Epithelial cell of prostate (primary cell): ENCODE results near the gene NLGN1.
A peak's percentile ranks its signal among the peaks of the same experiment; 100 is the strongest.
"Not testable (repeated sequence)": the region's sequence is repeated elsewhere in the genome, so short reads cannot be mapped to it uniquely, and the experiment has no call there.

Experiments
- DNase-seq: peaks from one replicate; pipeline ENCODE4 v3.0.0-alpha.2; 2011; ENCODE audit warnings: low read depth, low spot score
- H3K27ac ChIP-seq: fragments of 450-650 bp; 2 replicates; pipeline ENCODE4 v1.5.1; 2017; ENCODE audit warnings: mild to moderate bottlenecking

The NLGN1 gene

DNA sequence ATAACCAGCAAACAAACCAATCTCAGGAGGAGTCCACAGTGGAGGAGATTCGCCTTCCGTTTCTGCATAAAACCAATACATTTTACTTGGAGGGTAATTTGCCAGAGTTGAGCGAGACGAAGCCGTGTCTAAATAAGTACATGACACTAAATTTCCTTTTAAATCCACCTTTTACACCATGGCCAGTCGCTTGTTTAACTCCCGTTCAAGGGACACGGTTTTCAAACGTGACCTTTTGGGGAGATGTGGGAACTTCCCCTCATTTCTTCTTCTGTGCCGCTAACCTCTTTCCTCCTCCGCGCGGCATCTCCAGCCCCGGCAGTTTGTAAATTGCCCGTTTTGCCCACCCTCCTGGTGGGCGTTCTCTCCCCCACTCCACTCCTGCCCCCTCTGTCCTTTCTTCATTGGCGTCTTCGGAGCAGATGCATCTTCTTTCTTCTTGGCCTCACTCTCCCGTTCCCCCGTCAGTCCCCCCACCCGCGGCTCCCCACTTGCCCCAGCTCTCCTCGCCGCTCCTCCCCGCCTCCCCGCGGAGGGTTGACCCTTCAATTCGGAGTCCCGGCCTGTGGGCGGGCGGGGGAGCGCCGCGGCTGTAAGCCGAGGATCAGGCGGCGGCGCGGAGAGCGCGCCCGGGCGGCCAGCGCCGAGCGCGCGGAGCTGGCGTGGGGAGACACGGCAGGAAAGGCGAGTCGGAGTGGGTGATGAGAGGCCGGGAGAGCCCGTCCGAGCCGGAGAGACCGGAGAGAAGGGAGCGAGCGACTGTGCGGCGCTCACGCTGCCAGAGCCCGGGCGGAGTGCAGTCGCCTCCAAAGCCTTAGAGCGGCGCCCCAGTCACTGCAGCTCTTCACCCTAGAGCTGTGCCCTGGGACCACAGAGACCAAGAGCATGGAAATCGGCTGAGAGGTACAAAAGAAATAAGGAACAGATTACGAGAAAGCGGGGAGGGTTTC is at the start of gene NLGN1:
Gene NLGN1, plus strand, starts transcription at position 584 of the 950 bp plus-strand sequence.
- DNase-seq: no peak
- no peak within 1 kb of the TSS for H3K27ac ChIP-seq

DNA sequence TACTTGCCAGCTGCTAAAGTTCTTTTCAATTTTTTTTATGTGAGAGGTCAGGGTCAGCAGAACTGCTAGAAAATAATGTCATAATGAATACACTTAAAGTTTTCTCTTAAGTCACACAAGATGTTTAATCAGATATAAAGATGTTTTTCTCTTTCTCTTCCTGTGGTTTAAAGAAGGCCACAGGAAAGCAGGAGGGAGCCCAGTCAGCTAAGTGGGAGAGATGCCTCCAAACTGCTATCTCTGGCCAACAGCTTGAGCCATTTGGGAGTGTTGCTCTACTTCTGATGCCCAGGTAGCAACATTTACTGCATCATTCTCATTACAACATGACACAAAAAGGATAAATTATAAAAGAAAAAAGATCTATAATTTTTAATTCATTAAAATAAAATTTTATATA is 45.7 kb upstream of the NLGN1 start:
- DNase-seq: no peak

DNA sequence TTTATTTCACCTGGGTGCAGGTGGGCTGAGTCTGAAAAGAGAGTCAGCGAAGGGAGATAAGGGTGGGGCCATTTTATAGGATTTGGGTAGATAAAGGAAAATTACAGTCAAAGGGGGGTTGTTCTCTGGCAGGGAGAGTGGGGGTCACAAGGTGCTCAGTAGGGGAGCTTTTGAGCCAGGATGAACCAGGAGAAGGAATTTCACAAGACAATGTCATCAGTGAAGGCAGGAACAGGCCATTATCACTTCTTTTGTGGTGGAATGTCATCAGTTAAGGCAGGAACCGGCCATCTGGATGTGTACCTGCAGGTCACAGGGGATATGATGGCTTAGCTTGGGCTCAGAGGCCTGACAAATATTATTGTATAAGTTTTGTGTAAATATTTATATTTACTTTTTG is 44.4 kb upstream of the NLGN1 start:
- H3K27ac ChIP-seq, DNase-seq: not testable (repeated sequence)

More for the DNA sequence above, 45.7 kb upstream of the NLGN1 start:
- H3K27ac ChIP-seq: no peak overlapping the region

DNA sequence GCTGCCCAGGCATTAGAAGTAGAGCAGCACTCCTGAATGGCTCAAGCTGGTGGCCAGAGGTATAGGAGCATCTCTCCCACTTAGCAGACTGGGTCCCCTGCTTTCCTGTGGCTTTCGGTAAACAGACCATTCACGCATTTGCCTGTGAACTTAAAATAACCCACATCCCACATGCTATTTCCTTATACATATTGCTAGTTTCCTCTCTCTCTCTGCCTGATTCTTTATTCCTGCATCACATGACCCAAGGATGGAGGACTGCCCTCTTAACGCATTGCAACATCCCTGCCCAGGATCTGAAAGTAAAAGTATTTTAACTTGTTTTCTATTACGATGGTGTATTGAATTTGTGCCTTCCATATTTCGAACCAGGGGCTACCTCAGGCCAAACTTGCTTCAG is 43.4 kb upstream of the NLGN1 start:
- no peak overlapping the region for H3K27ac ChIP-seq
- DNase-seq: no peak

DNA sequence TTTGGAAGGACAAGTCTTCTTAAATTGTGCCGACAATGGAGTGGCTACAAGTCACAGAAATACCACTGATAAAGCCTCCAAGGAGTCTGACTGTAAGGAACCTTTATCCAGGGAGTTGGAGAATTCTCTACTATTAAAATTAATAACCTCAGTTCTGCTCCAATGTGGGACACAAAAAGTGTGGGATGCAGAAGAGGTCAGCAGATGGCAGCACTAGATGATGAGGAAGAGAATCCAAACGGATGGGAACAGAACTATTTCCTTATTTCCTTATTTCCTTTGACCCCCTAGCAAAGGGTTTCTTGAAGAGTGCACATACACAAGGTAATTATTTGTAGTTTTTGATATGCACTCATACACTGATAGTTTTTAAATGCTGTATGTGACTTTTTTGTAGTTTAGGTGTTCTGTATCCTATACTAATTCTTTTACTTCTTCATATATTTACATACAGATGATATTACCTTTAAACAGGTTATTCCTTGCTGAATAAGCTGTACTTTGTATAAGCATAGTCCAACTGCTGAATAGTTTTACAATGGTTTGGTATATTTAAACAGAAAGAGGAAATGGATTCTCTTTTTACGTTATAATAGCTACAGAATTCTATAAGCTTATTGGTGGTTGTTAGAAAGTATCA is 25.6 kb upstream of the NLGN1 start:
- no peak overlapping the region for H3K27ac ChIP-seq
- no peak for DNase-seq

DNA sequence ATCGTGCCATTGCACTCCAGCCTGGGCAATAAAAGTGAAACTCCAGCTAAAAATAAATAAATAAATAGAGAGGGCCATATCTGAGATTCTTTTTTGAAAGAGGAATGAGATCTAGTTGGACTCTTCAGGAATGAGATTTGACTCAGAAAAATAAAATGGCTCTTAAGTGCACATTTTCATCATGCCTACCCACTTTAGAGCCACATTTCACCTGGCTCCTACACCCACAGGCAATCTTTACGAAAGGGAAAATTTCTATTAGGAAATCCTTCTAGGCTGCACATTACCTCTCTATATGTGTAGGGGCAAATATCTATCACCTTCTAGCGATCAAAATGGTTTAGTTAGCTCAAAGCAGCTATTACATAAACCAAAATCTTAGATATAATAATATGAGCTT is 16.9 kb upstream of the NLGN1 start:
- DNase-seq: no peak
- H3K27ac ChIP-seq: no peak overlapping the region

DNA sequence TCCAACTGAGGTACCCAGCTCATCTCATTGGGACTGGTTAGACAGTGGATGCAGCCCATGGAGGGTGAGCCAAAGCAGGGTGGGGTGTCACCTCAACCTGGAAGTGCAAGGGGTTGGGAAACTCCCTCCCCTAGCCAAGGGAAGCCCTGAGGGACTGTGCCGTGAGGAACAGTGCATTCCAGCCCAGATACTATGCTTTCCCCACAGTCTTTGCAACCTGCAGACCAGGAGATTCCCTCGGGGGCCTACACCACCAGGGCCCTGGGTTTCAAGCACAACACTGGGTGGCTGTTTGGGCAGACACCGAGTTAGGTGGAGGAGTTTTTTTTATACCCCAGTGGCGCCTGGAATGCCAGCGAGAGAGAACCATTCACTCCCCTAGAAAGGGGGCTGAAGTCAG is 15.6 kb upstream of the NLGN1 start:
- not testable (repeated sequence) for H3K27ac ChIP-seq

DNA sequence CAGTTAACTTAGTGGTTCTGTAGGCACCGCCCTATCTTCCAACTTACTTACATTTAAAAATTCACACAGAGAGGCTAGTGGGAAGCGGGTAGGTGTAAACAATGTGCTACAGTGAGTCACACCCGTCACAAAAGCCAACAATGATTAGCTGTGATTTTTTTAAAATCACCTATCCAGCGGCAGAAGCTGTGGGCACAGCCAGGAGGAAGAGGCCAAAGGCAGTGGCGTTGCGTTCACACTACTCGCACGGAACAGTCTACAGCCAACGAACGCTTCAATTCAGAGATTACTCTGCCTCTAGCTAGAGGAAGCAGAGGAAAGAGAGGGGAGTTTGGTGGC is 2.5 kb upstream of the NLGN1 start:
- peak; percentile 22 for DNase-seq
- peak overlapping the region; percentile 62 for H3K27ac ChIP-seq

More for the DNA sequence above, 15.6 kb upstream of the NLGN1 start:
- not testable (repeated sequence) for DNase-seq

DNA sequence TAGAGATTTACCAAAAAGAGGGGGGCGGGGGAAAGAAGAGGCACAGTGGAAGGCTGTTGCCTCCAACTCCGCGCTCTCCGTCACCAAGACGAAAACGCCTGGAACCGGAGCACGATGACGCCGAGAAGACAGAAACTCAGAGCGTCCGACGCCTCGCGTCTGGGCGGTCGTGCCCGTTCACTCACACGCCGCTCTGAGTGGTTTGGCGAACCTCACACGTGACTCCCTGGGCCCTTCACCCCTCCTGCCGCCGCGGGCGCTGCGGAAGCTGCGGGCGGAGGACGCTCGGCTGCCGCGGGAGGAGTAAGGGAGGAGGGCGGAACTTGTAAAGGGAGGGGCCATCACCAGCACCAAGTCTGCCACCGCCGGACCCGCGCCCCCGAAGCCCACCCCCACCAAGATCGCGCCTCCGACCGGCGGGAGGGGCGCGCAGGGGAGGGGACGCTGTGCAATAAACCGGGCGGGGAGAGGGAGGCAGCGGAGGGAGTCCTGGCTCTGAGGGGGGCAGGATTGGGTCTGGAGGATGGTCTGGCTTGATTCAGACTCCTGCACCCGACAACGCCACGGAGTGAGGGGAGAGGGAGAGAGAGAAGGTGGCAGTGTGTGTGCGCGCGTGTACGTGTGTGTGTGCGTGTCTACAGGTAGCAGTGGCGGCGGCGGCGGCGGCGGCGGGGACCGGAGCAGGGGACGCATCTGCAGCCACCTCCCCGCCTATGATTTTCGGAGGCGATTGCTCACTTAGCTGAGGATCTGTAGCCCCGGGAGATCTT is 1.9 kb upstream of the NLGN1 start:
- peak; percentile 6 for DNase-seq
- peak overlapping the region; percentile 62 for H3K27ac ChIP-seq

DNA sequence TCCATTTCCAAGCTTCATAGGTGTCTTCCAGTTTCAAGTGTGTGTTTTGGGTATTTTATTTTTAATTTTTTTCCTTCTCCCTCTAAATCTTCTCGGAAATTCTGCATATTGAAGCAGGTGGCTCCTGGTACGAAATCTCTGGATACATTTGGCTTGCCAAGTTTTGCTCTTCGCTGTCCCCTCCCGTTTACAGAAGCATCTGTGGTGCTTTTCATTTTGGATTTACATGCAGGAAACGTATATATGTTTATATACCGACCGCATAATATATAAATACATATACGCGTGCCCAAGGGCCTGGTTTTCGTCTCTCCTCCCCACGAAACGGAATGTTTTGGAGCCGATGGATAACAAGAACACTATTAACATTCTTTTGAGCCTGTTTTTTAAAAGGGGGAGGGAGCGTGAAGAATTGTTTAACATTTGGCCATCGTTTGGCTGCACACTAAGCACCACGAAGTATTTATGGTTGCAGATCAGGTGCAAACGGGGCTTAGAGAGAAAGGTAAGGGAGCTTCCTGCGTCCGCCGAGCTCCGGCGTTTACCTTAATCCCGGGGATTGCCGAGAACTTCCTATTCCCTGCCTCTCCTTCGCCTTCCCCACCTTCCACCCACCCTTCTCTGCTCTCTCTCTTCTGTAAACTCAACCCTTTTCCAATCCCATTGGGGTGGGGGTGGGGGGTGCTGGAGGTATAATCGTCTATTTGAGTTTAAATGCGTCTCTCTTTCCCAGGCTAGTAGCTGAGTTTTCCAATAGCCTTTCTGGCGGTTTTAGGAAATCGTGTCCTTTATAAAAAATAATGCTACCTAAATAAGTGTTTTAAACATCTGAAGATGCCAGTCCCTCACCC is 1.1 kb upstream of the NLGN1 start:
- no peak for DNase-seq
- no peak overlapping the region for H3K27ac ChIP-seq

DNA sequence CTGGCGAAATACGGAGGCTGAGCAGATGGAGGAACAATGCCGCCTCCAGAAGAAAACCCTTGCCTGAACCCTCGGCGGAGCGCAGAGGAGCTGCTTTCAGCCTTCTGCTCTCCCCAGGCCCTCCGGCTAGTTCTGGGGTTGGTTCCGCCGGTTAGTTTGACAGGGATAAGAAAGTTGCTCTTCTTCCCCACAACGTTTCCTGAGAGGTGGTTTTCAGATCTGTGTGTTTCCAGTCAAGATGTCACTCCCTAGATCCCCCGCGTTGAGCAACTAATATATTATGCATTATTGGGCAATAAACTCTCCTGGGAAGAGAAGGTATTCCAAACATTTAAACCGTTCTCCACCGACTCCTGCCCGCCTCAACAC is 551 bp downstream of the NLGN1 start:
- DNase-seq: no peak
- H3K27ac ChIP-seq: no peak overlapping the region

DNA sequence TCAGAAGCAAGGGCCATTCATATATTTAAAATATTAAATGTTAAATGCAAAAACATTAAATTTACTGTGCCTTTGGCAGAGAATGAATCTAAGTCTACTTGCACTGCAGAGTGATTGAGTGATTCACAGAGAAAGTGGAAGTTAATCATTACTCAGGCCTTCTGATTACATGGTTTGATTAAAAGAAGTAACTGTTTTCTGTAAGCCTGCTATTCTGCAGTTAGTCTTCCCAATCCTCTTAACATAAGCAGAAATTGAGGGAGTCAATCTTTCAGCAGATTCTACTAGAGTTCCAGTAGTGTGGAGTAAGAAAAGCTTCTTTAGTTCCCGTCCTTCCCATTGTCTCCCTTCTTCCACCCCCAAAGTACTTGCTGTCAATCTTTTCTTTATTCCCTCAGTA is 1.5 kb downstream of the NLGN1 start:
- H3K27ac ChIP-seq: no peak overlapping the region
- DNase-seq: no peak

DNA sequence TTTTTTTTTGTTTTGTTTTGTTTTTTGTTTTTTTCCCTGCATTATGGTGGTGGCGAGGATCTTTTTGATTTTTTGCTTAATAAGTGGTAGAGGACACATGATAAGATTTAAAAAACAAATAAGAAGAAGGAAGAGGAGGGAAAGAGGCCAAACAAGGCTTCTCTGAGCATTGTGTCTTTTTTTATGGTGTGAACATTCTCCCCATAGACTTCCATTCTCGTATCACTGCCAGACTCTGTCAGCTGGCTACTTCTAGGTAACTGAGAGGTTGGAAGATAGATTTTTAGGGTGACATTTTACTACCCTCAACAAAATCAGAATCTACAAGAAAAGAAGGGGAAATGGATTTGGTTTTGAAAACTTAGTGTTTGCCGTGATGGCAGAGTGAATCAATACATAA is 3.8 kb downstream of the NLGN1 start:
- DNase-seq: no peak
- no peak overlapping the region for H3K27ac ChIP-seq

DNA sequence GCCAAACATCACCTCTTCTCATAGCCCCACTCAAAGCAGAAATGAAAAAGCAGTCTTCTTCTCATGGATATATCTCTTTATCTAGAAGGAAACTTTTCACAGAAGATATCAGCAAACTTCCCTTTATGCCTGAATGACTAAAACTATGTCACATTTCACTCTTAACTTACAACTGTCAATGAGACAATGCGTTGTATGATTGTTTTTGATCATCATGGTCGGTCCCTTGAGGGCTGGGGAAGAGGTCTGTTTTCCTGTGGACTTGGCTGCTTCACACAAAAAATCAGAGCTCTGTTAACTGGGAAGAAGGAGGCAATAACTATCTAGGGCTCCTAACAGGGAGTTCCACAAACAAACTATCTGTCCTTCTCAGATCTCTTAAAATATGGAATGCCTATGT is 5.1 kb downstream of the NLGN1 start:
- no peak for DNase-seq
- H3K27ac ChIP-seq: no peak overlapping the region

DNA sequence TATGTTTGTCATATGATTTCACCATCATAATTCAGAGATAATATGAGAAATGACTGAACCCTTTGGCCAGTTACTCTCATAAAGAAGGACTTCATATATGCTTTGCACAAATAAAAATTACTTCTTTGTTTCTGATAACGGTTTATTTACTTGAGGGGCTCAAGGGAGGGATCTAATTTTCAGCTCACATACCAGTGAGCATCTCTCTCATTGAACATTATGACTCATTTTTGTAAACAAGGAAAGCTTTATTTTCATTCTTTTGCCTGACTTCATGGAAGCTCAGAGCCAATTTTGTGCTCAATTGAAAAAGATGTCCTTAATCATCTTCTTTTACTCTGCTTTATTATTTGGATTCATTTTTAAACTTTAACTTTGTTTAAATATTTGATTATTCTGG is 5.8 kb downstream of the NLGN1 start:
- H3K27ac ChIP-seq: no peak overlapping the region
- no peak for DNase-seq

DNA sequence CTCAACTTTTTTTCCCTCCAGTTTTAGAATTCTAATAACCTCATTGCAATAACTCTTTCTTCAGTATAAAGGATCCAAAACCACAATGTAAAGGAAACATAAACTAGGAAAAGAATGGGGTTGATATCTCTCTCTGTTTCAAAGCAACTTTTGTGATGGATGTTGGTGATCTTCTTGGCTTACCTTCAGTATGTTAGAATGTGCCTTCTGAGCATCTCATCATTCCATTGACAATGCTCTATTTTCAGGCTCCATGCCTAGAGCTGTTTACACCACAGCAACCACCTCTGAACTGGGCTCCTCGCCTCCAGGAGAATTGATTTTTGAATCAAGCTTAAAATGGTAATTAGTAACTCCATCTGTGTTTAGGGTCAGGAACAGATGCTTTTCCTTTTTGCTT is 6.6 kb downstream of the NLGN1 start:
- H3K27ac ChIP-seq: no peak overlapping the region

DNA sequence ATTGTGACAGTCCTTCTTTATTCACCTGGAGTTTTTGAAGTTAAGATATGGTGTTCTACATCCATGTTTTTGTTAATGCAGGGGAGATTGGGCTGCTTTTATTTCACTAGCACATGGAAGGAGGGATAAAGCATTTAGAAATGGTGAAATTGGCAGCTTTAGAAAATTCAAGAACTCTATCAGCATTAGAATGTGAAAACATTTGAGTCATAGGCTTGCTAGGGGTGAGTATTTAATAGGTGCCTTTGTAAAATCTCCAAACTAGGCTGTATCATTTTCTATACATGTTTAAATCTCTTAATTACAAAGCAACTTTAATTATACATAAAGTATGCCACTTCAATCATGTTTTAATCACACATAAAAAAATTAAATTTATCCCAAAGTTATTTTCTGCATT is 12.9 kb downstream of the NLGN1 start:
- no peak overlapping the region for H3K27ac ChIP-seq
- no peak for DNase-seq

More for the DNA sequence above, 6.6 kb downstream of the NLGN1 start:
- no peak for DNase-seq

DNA sequence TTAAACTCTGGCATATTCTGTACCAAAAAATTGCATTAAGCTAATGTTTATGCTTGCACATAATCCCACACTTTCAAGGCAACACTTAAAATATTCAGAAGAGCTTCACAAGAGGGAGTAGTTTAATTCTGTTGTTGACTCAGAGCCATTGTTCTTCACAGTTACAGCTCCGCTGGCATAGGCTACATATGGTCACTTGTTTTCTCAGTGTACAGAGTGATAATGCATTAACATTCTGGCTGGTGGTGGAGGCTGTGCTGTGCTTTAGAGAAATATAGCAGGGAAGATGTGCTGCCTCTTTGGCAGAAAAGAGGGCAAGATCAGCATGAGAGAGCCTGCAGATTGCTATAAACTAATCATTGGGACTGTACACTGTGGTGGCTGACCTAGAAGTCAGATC is 13.3 kb downstream of the NLGN1 start:
- no peak overlapping the region for H3K27ac ChIP-seq
- no peak for DNase-seq

DNA sequence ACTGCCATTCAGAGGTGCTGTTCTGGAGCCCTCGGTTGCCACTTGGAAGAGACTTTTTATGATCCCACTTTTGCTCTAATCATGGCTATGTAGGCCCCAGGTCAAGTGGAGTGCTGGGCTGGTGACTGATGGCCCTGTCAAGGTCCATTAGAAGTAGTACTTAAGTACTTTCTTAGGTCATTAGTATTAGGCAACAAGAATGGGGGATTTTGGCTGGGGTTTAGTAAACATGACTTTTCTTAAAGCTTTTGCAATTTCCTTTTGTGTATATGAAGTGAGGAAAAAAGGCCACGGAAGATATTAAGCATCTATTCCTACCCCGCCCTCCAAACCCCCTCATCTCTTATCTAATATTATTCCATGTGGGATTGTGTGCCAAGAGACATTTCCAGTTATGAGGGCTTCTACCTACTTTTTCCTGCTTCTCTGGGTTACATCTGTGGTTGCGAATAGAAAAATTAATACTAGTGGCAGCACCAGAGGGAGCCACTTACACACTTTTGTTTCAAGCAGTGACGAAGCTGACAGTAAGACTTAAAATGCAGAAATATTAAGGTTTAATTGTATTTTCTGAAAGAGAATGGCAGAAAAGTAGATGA is 13.9 kb downstream of the NLGN1 start:
- no peak for DNase-seq
- H3K27ac ChIP-seq: no peak overlapping the region

DNA sequence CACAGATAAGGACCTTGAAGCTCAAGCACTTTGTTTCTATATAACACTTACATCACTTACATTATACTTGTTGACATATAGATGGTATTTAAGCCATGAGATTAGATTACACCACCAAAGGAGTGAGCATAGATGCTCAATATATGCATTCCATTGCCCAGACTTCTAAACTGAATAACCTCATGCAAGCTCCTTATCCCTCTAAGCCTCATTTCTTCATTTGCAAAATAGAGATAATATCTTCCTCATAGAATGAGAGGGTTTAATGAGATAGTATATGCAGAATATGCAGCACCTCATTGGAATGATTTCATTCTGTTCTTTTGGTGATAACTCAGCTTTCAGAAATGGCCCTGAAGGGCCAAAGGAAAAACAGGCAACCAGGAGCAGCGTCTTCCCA is 18.5 kb downstream of the NLGN1 start:
- DNase-seq: no peak
- no peak overlapping the region for H3K27ac ChIP-seq
